NT2/D1 (cell line): ENCODE data around the gene KCNK13.

Source experiments
- DNase-seq: peaks from one replicate; pipeline ENCODE4 v3.0.0-alpha.2; 2011; ENCODE audit warnings: low read depth, low spot score
- H3K27me3 ChIP-seq: 2 replicates; pipeline ENCODE4 v1.6.0; 2011; ENCODE audit warnings: mild to moderate bottlenecking; ENCODE audit not compliant: insufficient read length, insufficient read depth
- H3K36me3 ChIP-seq: 2 replicates; pipeline ENCODE4 v1.6.1; 2011; ENCODE audit warnings: mild to moderate bottlenecking, low read length, mixed read lengths; ENCODE audit not compliant: insufficient read depth, insufficient read length
- H3K4me1 ChIP-seq: 2 replicates; pipeline ENCODE4 v1.5.1; 2011; ENCODE audit not compliant: insufficient read depth, insufficient read length
- H3K4me3 ChIP-seq: 2 replicates; pipeline ENCODE4 v1.5.1; 2011; ENCODE audit warnings: low read depth; ENCODE audit not compliant: insufficient read length
- H3K9ac ChIP-seq: 2 replicates; pipeline ENCODE4 v1.6.0; 2011; ENCODE audit warnings: low read depth; ENCODE audit not compliant: insufficient read length
- H3K9me3 ChIP-seq: 2 replicates; pipeline ENCODE4 v1.5.1; 2011; ENCODE audit warnings: mild to moderate bottlenecking, low read length; ENCODE audit not compliant: insufficient read depth
- SUZ12 ChIP-seq: IDR thresholded peaks from 2 replicates; pipeline ENCODE4 v1.6.1; 2011; ENCODE audit not compliant: insufficient read length, insufficient read depth; ENCODE audit errors: extremely low read depth
- YY1 ChIP-seq: IDR thresholded peaks from 2 replicates; pipeline ENCODE4 v1.6.1; 2011; ENCODE audit not compliant: insufficient read length, insufficient read depth
- ZNF274 ChIP-seq: IDR thresholded peaks from 2 replicates; pipeline ENCODE4 v1.6.1; 2011; ENCODE audit warnings: mild to moderate bottlenecking, low read depth, low read length

KCNK13 gene

DNA sequence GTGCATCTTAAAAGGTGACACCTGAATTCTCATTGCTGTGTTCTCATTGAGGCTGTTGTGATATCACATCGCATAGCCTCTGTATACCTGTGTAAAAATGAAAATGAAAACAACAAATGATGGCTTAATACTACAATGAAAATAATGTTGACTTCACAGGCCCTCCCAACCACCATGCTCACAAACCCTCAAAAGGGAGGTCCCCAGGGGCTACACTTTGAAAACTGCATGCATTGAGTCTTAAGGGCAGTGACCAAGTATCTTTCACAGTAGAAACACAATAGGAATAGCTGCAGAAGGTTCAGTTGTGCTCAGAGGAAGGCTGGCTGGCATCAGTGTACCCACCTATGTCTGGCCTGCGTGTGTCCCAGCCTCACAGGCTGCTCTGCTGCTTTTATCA, 27.6 kb upstream of the KCNK13 start:
- H3K36me3 ChIP-seq: peaks cover 54% of the 10 kb centered on the region
- H3K4me1 ChIP-seq: peaks cover 2% of the 10 kb centered on the region
- DNase-seq: no peak
- H3K27me3 ChIP-seq: no peaks in the 10 kb centered on the region
- no peak overlapping the region for H3K4me3 ChIP-seq
- no peak overlapping the region for H3K9ac ChIP-seq
- no peaks in the 10 kb centered on the region for H3K9me3 ChIP-seq
- no peak for TF ChIP-seq SUZ12
- TF ChIP-seq ZNF274: no peak
- TF ChIP-seq YY1: no peak

DNA sequence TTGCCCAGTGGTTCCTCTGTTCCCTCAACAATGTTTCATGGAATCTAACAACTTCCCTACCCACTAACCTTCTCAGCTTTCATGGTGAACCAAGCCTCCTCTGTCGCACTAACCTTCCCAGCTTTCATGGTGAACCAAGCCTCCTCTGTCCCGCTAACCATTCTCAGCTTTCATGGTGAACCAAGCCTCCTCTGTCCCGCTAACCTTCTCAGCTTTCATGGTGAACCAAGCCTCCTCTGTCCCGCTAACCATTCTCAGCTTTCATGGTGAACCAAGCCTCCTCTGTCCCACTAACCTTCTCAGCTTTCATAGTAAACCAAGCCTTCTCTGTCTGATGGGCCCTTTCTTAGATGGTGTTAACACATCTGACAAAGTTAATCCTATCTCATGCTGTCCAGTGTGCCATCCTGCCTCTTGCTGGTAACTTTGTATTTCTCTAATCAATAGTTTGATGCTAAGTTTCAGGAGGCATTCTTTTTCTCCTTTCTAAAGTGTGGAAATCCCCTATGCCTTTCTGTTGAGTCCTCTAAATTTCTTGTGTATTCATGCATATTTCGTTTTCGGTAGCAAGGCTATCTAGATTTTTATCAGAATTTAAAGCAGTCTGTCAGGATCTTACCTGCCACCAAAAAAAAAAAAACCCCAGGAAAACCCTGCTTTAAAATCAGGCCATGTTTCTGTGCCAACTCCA, 26.8 kb upstream of the KCNK13 start:
- Histone ChIP-seq H3K27me3 (no peaks in the 10 kb centered on the region), H3K36me3 (peaks cover 60% of the 10 kb centered on the region), H3K9me3 (no peaks in the 10 kb centered on the region), H3K9ac (no peak overlapping the region), H3K4me1 (peaks cover 2% of the 10 kb centered on the region), H3K4me3 (no peak overlapping the region)
- TF ChIP-seq ZNF274 (no peak), SUZ12 (no peak), YY1 (no peak)
- DNase-seq: no peak

DNA sequence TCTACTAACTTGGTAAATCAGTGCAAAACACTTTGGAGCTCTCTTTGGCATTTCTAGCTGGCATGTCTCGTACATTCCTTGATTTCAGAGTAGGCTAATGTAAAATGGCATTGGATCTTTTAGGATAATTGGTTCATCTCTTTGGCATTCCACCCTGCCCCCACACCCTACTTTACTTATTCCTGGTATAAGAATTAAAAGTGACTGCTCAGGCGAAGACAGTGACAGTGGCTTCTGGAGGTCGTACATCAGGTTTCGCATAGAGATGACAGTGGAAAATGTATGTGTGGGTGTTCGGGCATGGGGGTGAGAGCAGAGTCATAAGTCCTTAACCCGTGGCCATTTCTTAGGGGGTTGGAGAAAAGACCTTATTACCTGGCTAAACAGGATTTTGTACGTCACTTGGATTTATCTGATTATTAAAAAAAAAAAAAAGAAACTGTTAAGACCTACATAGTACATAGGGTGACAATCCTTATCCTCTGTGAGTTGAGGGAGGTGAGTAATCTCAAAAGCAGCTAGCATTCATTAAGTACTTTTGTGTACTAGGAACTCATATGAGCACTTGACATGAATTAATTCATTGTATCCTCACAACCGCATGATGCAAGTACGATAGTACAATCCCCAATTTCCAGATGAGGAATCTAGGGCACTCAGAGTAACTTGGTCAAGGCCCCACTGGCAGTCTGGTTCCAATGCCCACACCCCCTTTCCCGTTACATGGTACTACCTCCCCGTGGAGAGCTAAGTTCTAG, 22.4 kb upstream of the KCNK13 start:
- TF ChIP-seq ZNF274 (no peak), SUZ12 (no peak), YY1 (no peak)
- Histone ChIP-seq H3K36me3 (peaks cover 42% of the 10 kb centered on the region), H3K9me3 (no peaks in the 10 kb centered on the region), H3K9ac (no peak overlapping the region), H3K4me1 (no peaks in the 10 kb centered on the region), H3K27me3 (no peaks in the 10 kb centered on the region), H3K4me3 (no peak overlapping the region)
- DNase-seq: no peak

DNA sequence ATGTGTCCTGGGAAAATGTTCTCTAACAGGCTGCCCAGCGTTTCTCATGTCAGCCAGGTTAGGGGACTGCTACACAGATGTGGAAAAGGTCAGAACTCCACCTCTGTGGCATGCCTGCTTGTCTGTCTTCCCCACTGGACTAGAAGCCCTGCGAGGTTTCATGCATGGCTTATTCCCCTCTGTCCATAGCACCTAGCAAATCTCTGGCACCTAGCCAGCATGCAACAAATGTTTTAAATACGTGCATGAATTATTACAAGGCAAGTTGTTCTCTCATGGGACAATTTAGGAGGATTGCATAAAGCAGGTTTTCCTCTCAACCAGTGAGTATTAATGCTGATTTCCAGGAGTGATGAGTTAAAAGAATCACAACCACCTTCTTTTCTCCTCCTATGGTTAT, 21.4 kb upstream of the KCNK13 start:
- Histone ChIP-seq H3K9ac (no peak overlapping the region), H3K4me1 (no peaks in the 10 kb centered on the region), H3K27me3 (no peaks in the 10 kb centered on the region), H3K4me3 (no peak overlapping the region), H3K9me3 (no peaks in the 10 kb centered on the region), H3K36me3 (peaks cover 45% of the 10 kb centered on the region)
- DNase-seq: no peak
- no peak for TF ChIP-seq ZNF274
- no peak for TF ChIP-seq YY1
- TF ChIP-seq SUZ12: no peak

DNA sequence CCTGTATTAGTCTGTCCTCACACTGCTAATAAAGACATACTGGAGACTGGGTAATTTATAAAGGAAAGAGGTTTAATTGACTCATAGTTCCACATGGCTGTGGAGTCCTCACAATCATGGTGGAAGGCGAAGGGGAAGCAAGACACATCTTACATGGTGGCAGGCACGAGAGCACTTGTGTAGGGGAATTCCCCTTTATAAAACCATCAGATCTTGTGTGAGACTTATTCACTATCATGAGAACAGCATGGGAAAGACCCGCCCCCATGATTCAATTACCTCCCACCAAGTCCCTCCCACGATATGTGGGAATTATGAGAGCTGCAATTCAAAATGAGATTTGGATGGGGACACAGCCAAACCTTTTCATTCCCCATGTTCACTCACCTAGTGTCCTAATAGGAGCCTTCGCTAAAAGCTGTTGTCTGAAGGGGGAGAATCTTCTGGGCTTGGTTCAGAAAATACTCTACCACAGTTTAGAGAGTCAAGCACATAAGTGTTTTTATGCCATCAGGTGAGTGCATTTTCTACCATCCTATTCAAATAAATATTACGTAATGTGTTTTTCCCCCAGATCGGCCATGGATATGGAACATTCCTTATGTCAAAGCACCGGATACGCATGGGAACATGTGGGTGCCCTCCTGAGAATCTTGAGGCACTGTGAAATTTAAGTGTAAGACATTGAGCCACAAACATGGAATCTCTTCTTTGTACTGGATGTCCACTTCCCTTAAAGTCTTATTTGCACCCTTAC, 19.1 kb upstream of the KCNK13 start:
- Histone ChIP-seq H3K4me1 (no peaks in the 10 kb centered on the region), H3K36me3 (peaks cover 33% of the 10 kb centered on the region), H3K4me3 (no peak overlapping the region), H3K9me3 (no peaks in the 10 kb centered on the region), H3K9ac (no peak overlapping the region), H3K27me3 (no peaks in the 10 kb centered on the region)
- no peak for DNase-seq
- TF ChIP-seq YY1: no peak
- TF ChIP-seq ZNF274: no peak
- no peak for TF ChIP-seq SUZ12

DNA sequence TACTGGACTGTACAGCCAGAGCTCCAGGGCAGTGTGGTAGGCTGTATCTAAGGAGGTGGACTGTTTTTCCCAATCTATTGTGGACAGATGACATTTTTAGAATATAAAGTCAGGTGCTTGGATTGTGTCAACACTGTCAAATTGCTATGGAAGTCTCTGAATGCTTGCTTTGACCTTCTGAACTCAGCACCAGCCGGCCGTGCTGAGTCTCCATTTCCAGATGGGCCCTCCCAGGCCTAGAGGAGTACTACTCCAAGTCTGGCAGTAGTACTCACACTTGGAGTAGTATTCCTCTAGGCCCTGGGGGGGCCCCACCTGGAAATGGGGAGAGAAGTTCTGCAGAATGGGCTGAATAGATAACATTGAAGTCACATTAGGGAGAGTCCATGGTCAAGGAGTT, 16.2 kb upstream of the KCNK13 start:
- TF ChIP-seq ZNF274 (no peak), SUZ12 (no peak), YY1 (no peak)
- H3K4me3 ChIP-seq: no peak overlapping the region
- DNase-seq: no peak
- no peaks in the 10 kb centered on the region for H3K4me1 ChIP-seq
- H3K36me3 ChIP-seq: peaks cover 17% of the 10 kb centered on the region
- no peaks in the 10 kb centered on the region for H3K27me3 ChIP-seq
- H3K9ac ChIP-seq: no peak overlapping the region
- no peaks in the 10 kb centered on the region for H3K9me3 ChIP-seq

DNA sequence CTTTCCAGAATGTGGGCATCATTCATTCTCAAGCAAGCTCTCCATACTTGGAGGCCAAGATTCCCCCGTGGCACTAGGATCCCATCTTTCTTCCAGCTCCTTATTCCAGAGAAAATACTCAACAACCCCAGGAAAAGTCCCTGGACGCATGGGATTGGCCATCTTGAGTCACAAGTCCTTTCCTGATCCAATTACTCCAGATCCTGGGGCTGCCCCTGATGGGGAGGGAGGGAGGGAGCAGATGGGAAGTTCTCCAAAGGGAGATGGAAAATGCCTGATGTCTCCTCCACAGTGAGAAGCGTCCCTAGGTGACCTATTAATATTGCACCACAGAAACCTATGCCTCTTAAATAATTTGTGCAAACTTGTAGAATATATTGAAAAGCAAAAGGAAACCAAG, 12.4 kb upstream of the KCNK13 start:
- Histone ChIP-seq H3K9ac (no peak overlapping the region), H3K27me3 (no peaks in the 10 kb centered on the region), H3K36me3 (peaks cover 8% of the 10 kb centered on the region), H3K9me3 (no peaks in the 10 kb centered on the region), H3K4me3 (no peak overlapping the region), H3K4me1 (no peaks in the 10 kb centered on the region)
- no peak for TF ChIP-seq YY1
- TF ChIP-seq ZNF274: no peak
- no peak for TF ChIP-seq SUZ12
- no peak for DNase-seq
